ENCODE data around the gene TMEM203.

TMEM203 gene

DNA sequence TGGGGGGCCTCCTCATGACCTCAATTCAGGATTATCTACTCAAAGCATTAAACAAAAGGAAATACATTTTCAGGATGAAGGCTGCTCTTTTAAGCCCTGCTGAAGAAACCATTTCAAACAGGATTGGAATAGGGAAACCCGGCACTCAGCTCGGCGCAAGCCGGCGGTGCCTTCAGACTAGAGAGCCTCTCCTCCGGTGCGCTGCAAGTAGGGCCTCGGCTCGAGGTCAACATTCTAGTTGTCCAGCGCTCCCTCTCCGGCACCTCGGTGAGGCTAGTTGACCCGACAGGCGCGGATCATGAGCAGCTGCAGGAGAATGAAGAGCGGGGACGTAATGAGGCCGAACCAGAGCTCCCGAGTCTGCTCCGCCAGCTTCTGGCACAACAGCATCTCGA, 720 bp downstream of the TMEM203 start:
- ATAC-seq (ENCODE audit: low read depth) = no peak
- peaks cover 13% of the 10 kb centered on the region for H3K36me3 Mint-ChIP-seq
- no peaks in the 10 kb centered on the region for H3K9me3 Mint-ChIP-seq

DNA sequence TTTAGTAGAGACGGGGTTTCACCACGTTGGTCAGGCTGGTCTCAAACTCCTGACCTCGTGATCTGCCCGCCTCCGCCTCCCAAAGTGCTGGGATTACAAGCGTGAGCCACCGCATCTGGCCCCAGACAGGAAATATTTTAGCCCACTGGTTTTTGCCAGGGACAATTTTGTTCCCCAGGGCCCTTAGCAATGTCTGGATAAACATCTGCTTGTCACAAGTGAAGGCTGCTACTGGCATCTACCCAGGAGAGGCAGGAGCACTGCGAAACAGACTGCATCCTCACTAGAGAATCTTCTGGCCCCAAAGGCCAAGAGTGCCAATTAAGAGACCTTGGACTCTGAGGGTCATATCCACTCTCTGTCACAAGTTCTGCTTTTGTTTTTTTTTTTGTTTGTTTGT, 2.5 kb downstream of the TMEM203 start:
- no peak for ATAC-seq (ENCODE audit: low read depth)
- Mint-ChIP-seq H3K36me3 (peaks cover 10% of the 10 kb centered on the region), H3K27ac (no peak overlapping the region), H3K4me3 (no peak overlapping the region), H3K9me3 (no peaks in the 10 kb centered on the region), H3K4me1 (peaks cover 39% of the 10 kb centered on the region), H3K27me3 (no peaks in the 10 kb centered on the region)
- DNase-seq (ENCODE audit: low spot score in 2 of 2) = no peak

More for the DNA sequence above, 720 bp downstream of the TMEM203 start:
- Mint-ChIP-seq H3K4me3 (peak overlapping the region; percentile 93), H3K4me1 (peaks cover 36% of the 10 kb centered on the region), H3K27me3 (no peaks in the 10 kb centered on the region), H3K27ac (peak overlapping the region; percentile 94)
- DNase-seq (ENCODE audit: low spot score in 2 of 2) = no peak

DNA sequence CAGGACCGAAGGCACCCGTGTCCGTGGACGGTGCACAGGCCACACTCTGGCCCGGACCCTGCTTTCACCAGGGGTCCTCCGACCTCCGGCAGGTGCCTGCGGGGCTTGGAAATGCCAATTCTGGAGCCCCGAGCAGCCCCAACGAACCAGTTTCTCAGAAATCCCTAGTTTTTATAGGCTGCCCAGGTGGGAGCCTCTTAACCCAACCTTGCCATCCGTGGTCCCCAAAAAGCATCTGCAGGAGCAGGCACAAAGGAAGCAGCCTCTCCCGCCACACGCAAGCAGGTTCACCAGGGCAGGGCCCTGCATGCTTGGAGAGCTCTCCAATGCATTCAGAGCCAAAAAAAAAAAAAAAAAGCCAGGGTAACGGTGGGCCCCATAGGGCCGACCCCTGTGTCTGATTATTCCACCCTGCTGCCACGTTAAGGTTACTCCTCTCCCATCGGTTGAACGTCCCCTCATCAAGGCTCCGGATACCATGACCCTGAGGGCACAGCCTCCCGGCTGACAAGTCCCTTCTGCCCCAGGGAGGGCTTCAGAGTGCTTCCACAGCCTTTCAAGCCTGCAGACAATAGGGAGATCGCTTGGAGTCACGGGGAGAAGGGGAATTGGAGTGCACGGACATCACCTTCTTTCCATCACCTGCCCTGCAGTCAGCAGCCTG, 4.1 kb downstream of the TMEM203 start:
- ATAC-seq (ENCODE audit: low read depth) = no peak
- Mint-ChIP-seq H3K27ac (peak overlapping the region; percentile 81), H3K4me1 (peaks cover 28% of the 10 kb centered on the region)

DNA sequence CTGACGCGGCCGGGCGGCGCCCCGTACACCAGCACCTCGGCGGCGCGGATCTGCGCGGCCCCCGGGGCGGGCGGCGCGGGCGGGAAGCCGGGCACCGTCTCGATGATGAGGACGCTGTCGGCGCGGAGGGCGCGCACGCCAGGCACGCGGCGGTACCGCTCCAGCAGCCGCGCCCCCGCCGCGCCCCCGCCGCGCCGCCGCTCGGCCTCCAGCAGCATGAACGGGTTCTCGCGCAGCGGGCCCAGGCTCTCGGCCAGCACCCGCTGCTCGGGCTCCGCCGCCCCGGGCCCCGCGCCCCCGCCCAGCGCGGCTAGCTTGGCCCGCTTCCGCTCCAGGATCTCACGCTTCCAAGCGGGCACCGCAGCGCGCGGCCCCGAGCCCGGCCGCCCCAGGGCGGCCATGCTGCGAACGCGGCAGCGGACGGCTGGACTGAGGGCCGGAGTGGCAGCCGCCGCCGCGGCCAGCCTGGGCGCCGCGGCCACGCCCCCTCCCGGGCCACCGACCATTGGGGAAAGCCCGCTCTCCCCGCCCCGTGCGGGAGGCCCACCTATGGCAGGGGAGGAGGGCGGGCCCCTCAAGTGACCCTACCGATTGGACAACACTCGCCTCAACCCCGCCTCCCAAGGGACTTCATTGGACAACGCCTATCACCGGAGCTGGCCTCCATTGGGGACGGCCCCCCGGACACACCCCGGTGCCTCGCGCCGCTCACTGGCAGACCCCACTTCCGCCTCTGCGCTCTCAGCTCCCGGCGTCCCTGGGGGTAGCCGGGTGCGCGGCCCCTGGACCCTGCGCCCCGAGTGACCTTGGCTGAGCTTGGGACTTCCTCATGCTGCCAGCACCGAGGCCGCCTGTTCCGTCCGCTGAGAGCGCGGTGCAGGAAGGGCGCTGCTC, 4.9 kb downstream of the TMEM203 start, which contains the start of gene TPRN:
Gene TPRN (minus strand): TSS at position 431 of the 894 bp plus-strand sequence. CDS start 30 bp downstream, at position 401.
- Mint-ChIP-seq H3K36me3 (no peaks in the 10 kb centered on the region), H3K9me3 (no peaks in the 10 kb centered on the region), H3K27ac (peak within 1 kb of the TSS; percentile 81), H3K4me3 (peak within 1 kb of the TSS; percentile 83), H3K27me3 (no peaks in the 10 kb centered on the region), H3K4me1 (peaks cover 21% of the 10 kb centered on the region)
- peak; percentile 87 to 98 for DNase-seq (ENCODE audit: low spot score in 2 of 2)
- ATAC-seq (ENCODE audit: low read depth) = peak; percentile 88

More for the DNA sequence above, 4.1 kb downstream of the TMEM203 start:
- H3K27me3 Mint-ChIP-seq = no peaks in the 10 kb centered on the region
- peak overlapping the region; percentile 83 for H3K4me3 Mint-ChIP-seq
- DNase-seq (ENCODE audit: low spot score in 2 of 2) = no peak
- H3K36me3 Mint-ChIP-seq = no peaks in the 10 kb centered on the region
- no peaks in the 10 kb centered on the region for H3K9me3 Mint-ChIP-seq

DNA sequence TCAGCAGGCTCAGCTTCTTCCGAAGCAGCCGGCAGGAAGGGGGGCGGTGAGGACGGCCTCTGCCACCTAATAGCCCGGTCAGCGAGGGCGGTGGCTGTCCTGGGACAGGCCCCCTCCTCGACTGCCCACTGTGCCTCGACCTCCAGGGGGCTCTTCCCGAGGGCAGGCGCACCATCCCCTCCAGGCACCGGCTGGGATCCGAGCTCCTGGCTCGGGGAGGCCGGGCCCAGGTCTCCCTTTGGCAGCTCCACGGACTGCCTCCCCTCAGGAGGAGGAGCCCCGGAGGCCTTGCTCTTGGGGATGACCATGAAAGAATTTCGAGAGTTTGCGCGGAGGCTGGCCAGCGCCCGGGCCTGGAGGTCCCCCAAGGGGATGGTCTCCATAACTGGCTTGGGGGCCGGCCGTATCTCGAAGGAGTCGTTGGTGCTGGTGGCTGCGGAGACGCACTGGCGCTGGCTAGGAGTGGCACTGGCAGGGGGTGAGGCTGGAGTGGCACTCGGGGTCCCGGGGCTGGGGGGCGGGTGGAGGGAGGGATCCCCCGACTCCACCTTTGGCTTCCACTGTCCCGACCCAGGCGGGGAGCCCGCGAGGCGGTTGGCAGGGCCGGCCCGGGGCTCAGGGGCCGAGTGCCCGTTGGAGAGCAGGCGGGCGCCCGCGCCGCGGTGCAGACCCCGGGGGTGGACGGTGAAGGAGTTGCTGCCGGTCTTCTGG, 5.9 kb downstream of the TMEM203 start:
- no peak for DNase-seq (ENCODE audit: low spot score in 2 of 2)
- peaks cover 22% of the 10 kb centered on the region for H3K4me1 Mint-ChIP-seq
- ATAC-seq (ENCODE audit: low read depth) = no peak

DNA sequence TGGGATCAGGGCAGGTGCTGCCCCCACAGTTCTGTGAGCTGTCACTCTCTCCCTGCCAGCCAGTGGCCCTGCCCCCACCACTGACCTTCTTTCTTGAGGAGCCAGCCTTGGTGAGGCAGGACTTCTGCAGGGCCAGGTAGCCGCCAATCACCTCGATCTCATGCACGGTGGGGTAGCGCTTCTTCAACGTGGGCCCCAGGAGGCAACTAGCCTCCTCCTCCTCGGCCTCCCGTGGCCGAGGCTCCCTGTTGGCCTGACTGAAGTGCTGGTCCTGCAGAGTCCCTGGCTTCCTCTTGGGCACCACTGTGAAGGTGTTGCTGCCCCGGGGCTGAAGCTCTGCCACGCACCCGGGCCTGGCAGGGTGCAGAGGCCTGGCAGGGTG, 6.6 kb downstream of the TMEM203 start:
- no peaks in the 10 kb centered on the region for H3K9me3 Mint-ChIP-seq
- H3K27me3 Mint-ChIP-seq = no peaks in the 10 kb centered on the region
- peaks cover 19% of the 10 kb centered on the region for H3K4me1 Mint-ChIP-seq
- H3K27ac Mint-ChIP-seq = no peak overlapping the region
- H3K4me3 Mint-ChIP-seq = no peak overlapping the region
- DNase-seq (ENCODE audit: low spot score in 2 of 2) = no peak
- ATAC-seq (ENCODE audit: low read depth) = no peak
- no peaks in the 10 kb centered on the region for H3K36me3 Mint-ChIP-seq

More for the DNA sequence above, 5.9 kb downstream of the TMEM203 start:
- no peak overlapping the region for H3K27ac Mint-ChIP-seq
- H3K9me3 Mint-ChIP-seq = no peaks in the 10 kb centered on the region
- H3K27me3 Mint-ChIP-seq = no peaks in the 10 kb centered on the region
- no peaks in the 10 kb centered on the region for H3K36me3 Mint-ChIP-seq
- peak overlapping the region; percentile 83 for H3K4me3 Mint-ChIP-seq

DNA sequence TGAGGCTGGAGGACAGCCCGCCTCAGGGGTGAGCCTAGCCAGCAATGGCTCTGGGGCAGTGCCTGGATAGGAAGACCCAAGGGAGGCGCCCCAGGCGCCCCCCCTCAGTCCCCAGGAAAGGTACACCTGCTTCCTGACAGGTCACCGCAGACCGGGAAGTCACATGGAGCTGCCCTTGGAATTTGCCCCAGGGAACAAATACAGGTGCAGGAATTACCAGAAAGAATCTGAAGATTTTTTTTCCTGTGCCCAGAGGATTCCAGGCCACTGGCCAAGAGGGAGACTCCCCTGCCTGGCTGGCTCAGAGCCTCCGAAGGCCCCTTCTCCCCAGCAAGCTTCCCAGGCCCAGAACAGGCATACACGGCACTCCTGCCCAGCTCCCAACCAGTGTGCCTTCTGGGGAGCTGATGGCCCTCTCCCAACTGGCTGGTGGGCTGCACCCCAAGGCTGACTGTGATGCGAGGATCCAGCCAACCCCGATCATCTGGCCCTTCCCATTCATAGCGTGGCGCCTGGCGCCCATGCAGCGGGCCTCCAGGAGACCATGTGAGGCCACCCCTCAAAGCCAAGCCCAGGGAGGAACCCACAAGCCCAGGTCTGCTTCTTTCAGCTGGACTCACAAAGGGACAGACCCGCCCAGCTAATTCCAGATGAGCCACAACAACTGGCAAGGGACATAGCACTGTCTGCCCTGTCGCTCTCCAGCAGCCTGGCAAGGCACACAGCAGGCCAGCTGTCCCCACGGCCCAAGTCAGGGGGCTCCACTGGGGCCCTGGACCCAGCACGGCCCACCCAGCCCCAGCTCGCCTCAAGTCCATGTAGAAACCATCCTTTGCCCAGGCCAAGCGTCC, 7.2 kb downstream of the TMEM203 start:
- ATAC-seq (ENCODE audit: low read depth) = no peak
- H3K4me3 Mint-ChIP-seq = peak overlapping the region; percentile 27
- no peaks in the 10 kb centered on the region for H3K9me3 Mint-ChIP-seq
- H3K4me1 Mint-ChIP-seq = peaks cover 17% of the 10 kb centered on the region
- H3K27me3 Mint-ChIP-seq = no peaks in the 10 kb centered on the region
- DNase-seq (ENCODE audit: low spot score in 2 of 2) = no peak
- H3K27ac Mint-ChIP-seq = no peak overlapping the region
- no peaks in the 10 kb centered on the region for H3K36me3 Mint-ChIP-seq

DNA sequence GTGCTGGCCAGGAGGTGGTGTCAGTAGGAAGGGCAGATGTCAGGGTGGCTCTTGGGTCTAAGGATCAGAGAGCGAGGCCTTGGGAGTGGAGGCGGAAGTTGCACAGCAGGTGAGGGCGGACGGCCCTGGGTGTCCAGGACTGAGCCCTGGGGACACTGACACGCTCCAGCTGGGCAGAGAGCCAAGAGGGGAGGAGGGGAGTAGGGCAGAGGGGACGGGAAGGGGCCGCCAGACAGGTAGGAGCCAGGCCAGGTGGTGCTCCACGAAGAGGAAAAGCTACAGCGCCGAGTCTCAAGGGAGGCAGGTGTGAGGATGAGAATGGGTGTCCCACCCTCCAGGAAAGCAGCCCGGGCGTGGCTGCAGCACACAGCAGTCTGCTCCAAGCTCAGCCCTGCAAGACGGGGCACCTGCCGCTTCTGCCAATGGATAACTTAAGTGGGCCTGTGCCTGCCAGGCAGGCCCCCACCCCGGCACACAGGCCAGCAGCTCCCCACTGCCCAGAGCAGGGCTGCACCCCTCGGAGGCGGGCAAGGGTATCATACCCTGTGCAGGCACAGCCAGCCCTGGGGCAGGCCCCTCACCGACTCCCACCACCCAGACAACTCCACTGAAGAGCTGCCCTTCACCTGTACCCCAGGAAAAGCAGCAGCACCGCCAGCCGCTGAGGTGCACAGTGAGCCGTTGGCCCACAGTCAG, 9.8 kb downstream of the TMEM203 start:
- Mint-ChIP-seq H3K4me3 (no peak overlapping the region), H3K27me3 (no peaks in the 10 kb centered on the region), H3K27ac (no peak overlapping the region), H3K9me3 (no peaks in the 10 kb centered on the region), H3K4me1 (peaks cover 9% of the 10 kb centered on the region), H3K36me3 (peaks cover 4% of the 10 kb centered on the region)
- DNase-seq (ENCODE audit: low spot score in 2 of 2) (no peak), ATAC-seq (ENCODE audit: low read depth) (no peak)

DNA sequence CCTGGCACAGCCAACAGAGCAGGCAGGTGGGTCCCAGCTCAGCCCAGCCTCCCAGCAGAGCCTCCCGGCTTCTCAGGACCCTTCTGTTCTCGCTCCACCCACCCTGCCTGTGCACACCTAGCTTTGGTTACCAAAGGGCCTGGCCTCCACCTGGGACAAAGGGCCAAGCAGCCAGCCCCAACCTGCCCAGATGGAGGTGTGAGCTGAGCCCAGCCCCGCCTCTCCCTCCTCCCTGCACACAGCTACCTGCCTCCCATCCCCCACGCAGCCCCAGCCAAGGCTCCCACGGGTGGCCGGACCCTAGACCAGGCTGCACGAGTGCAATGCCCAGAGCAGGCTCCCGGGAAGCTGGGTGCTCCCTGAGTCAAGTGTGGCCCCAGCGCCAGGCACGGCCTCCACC, 10.5 kb downstream of the TMEM203 start:
- H3K4me3 Mint-ChIP-seq = no peak overlapping the region
- H3K27me3 Mint-ChIP-seq = no peaks in the 10 kb centered on the region
- DNase-seq (ENCODE audit: low spot score in 2 of 2) = no peak
- no peaks in the 10 kb centered on the region for H3K9me3 Mint-ChIP-seq
- no peak for ATAC-seq (ENCODE audit: low read depth)
- peaks cover 4% of the 10 kb centered on the region for H3K36me3 Mint-ChIP-seq
- H3K4me1 Mint-ChIP-seq = peaks cover 9% of the 10 kb centered on the region
- no peak overlapping the region for H3K27ac Mint-ChIP-seq

DNA sequence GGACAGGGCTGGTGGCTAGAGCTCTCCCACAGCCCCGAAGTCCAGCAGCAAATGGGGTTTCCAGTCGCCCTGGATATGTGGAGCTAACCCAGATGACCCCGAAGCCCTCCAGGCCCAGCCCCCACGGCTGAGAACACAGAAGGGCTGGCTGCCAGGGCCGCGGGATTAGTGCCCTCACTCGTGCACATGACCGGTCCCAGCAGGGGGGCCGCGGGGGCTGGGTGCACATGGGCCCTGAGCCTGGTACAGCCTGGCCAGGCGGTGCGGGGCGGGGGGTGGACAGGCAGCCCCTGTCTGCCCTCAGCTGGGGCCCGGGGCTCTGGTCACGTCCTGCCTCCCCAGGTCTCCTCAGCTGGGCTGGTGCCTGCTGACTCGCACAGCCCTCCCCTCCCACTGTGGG, 11.1 kb downstream of the TMEM203 start:
- H3K4me1 Mint-ChIP-seq = peaks cover 9% of the 10 kb centered on the region
- H3K4me3 Mint-ChIP-seq = no peak overlapping the region
- H3K36me3 Mint-ChIP-seq = peaks cover 4% of the 10 kb centered on the region
- DNase-seq (ENCODE audit: low spot score in 2 of 2) (no peak), ATAC-seq (ENCODE audit: low read depth) (no peak)
- H3K27ac Mint-ChIP-seq = no peak overlapping the region
- no peaks in the 10 kb centered on the region for H3K27me3 Mint-ChIP-seq
- H3K9me3 Mint-ChIP-seq = no peaks in the 10 kb centered on the region

DNA sequence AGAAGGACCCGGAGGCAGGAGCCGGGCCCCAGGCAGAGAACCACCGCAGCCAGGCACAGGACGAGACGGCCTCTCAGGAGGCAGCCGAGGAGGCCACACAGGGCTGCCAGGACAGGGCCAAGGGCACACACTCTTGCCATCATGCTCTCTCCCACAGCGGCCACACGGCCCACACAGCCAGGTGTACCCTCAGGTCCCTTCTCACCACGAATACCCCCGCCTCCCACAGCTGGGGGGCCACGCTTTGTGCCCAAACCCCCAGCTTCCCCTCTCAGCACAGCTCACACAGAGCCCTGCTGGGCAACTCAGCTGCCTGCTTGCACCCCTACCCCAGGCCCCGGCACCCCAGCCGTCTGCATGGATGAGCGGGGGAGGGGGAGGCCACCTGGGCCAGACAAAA, 11.7 kb downstream of the TMEM203 start:
- Mint-ChIP-seq H3K9me3 (no peaks in the 10 kb centered on the region), H3K27me3 (no peaks in the 10 kb centered on the region), H3K27ac (no peak overlapping the region), H3K4me1 (peaks cover 13% of the 10 kb centered on the region), H3K4me3 (no peak overlapping the region), H3K36me3 (peaks cover 4% of the 10 kb centered on the region)
- ATAC-seq (ENCODE audit: low read depth) (no peak), DNase-seq (ENCODE audit: low spot score in 2 of 2) (no peak)

DNA sequence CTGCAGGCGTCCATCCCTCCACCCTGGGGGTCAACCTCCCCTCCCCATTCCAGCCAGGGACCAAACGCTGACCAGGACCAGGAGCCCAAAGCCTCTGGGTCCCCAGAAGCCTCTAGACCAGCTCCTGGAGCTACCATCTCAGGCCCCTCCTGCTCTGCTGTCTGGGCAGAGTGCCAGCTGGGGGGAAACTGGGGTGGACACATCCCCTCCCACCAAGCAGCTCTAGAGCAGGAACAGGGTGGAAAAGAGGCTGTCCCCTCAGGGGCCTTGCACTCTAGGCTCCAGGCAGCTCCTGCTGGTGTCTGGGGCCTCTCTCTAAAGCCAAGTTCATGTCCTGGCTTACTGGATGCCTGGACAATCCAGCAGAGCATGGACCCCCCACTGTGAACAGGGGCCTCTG, 12.6 kb downstream of the TMEM203 start:
- DNase-seq (ENCODE audit: low spot score in 2 of 2) (no peak), ATAC-seq (ENCODE audit: low read depth) (no peak)
- H3K4me3 Mint-ChIP-seq = no peak overlapping the region
- no peaks in the 10 kb centered on the region for H3K27me3 Mint-ChIP-seq
- H3K27ac Mint-ChIP-seq = no peak overlapping the region
- no peaks in the 10 kb centered on the region for H3K9me3 Mint-ChIP-seq
- H3K4me1 Mint-ChIP-seq = peaks cover 11% of the 10 kb centered on the region
- H3K36me3 Mint-ChIP-seq = peaks cover 4% of the 10 kb centered on the region

DNA sequence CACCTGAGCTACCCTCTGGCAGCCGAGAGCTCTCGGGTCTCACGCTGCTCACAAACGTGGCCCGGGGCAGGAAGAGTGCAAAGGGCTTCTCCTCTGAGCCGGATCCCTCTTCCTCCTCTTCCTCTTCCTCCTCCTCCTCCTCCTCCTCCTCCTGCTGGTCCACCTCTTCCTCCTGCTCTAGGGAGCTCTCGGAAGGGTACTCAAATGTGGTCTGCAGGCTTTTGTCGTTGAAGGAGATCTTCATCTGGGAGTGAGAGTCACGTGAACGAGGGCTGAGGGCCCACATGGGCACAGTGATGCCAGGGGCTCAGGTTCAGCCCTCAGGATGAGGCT, 13.0 kb downstream of the TMEM203 start:
- H3K36me3 Mint-ChIP-seq = peaks cover 4% of the 10 kb centered on the region
- H3K27ac Mint-ChIP-seq = no peak overlapping the region
- no peak overlapping the region for H3K4me3 Mint-ChIP-seq
- no peaks in the 10 kb centered on the region for H3K27me3 Mint-ChIP-seq
- ATAC-seq (ENCODE audit: low read depth) (no peak), DNase-seq (ENCODE audit: low spot score in 2 of 2) (no peak)
- H3K9me3 Mint-ChIP-seq = no peaks in the 10 kb centered on the region
- H3K4me1 Mint-ChIP-seq = peaks cover 12% of the 10 kb centered on the region
